ENCODE measurements around the gene NGB. TPM values are rescaled to one million over a fixed set of nuclear protein-coding genes. Genes with fewer than 3 reads are reported as not detected.

NGB gene
- total and polyA plus RNA-seq, 9 of the 15 experiments (the other 6 are each of a cell fraction or from before 2014, with no cell fraction given), result not detected

GRCh38 chr14:77320238-77320935 is 49.4 kb upstream of the NGB start, which contains the start of gene POMT2 (continued):
- TF ChIP-seq BCLAF1 (IDR thresholded peaks at IDR 0.05; ENCODE audit: borderline replicate concordance in 1 of 2, control insufficient read depth in 1 of 2, low read depth in 2 of 2, low read length in 1 of 2) (no peak), ID3 (CRISPR knock-in tag; IDR thresholded peaks at IDR 0.05) (no peak), ID3 (tag; IDR thresholded peaks at IDR 0.05) (no peak), SMAD4 (CRISPR knock-in tag; conservative IDR thresholded peaks at IDR 0.05) (peak; percentile 65), ARHGAP35 (IDR thresholded peaks at IDR 0.05; ENCODE audit: partially characterized antibody) (no peak), NCOA1 (IDR thresholded peaks at IDR 0.05; ENCODE audit: low read depth) (no peak), ZNF586 (CRISPR knock-in tag; conservative IDR thresholded peaks at IDR 0.05) (no peak), ZNF785 (CRISPR knock-in tag; IDR thresholded peaks at IDR 0.05) (no peak), CBX5 (IDR thresholded peaks at IDR 0.05; ENCODE audit: borderline replicate concordance, low read depth) (no peak), SIX5 (IDR thresholded peaks at IDR 0.05; ENCODE audit: borderline replicate concordance in 1 of 2, insufficient read depth in 1 of 2, low read depth in 1 of 2, low read length in 2 of 2) (no peak), LARP7 (IDR thresholded peaks at IDR 0.05) (no peak), ZFP36 (IDR thresholded peaks at IDR 0.05; ENCODE audit: low read depth, low read length, partially characterized antibody) (no peak), HNRNPLL (IDR thresholded peaks at IDR 0.05; ENCODE audit: low read depth, low read length, poor library complexity, severe bottlenecking) (no peak), STAT5B (CRISPR knock-in tag; IDR thresholded peaks at IDR 0.05) (no peak)
- TF ChIP-seq, protein P1, sequence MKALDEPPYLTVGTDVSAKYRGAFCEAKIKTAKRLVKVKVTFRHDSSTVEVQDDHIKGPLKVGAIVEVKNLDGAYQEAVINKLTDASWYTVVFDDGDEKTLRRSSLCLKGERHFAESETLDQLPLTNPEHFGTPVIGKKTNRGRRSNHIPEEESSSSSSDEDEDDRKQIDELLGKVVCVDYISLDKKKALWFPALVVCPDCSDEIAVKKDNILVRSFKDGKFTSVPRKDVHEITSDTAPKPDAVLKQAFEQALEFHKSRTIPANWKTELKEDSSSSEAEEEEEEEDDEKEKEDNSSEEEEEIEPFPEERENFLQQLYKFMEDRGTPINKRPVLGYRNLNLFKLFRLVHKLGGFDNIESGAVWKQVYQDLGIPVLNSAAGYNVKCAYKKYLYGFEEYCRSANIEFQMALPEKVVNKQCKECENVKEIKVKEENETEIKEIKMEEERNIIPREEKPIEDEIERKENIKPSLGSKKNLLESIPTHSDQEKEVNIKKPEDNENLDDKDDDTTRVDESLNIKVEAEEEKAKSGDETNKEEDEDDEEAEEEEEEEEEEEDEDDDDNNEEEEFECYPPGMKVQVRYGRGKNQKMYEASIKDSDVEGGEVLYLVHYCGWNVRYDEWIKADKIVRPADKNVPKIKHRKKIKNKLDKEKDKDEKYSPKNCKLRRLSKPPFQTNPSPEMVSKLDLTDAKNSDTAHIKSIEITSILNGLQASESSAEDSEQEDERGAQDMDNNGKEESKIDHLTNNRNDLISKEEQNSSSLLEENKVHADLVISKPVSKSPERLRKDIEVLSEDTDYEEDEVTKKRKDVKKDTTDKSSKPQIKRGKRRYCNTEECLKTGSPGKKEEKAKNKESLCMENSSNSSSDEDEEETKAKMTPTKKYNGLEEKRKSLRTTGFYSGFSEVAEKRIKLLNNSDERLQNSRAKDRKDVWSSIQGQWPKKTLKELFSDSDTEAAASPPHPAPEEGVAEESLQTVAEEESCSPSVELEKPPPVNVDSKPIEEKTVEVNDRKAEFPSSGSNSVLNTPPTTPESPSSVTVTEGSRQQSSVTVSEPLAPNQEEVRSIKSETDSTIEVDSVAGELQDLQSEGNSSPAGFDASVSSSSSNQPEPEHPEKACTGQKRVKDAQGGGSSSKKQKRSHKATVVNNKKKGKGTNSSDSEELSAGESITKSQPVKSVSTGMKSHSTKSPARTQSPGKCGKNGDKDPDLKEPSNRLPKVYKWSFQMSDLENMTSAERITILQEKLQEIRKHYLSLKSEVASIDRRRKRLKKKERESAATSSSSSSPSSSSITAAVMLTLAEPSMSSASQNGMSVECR (CRISPR knock-in tag; IDR thresholded peaks at IDR 0.05), result peak; percentile 94
- TF ChIP-seq, protein P2, sequence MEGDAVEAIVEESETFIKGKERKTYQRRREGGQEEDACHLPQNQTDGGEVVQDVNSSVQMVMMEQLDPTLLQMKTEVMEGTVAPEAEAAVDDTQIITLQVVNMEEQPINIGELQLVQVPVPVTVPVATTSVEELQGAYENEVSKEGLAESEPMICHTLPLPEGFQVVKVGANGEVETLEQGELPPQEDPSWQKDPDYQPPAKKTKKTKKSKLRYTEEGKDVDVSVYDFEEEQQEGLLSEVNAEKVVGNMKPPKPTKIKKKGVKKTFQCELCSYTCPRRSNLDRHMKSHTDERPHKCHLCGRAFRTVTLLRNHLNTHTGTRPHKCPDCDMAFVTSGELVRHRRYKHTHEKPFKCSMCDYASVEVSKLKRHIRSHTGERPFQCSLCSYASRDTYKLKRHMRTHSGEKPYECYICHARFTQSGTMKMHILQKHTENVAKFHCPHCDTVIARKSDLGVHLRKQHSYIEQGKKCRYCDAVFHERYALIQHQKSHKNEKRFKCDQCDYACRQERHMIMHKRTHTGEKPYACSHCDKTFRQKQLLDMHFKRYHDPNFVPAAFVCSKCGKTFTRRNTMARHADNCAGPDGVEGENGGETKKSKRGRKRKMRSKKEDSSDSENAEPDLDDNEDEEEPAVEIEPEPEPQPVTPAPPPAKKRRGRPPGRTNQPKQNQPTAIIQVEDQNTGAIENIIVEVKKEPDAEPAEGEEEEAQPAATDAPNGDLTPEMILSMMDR (IDR thresholded peaks at IDR 0.05 in 2 of 3, conservative IDR thresholded peaks at IDR 0.05 in 1 of 3; ENCODE audit: insufficient read depth in 2 of 3, low read depth in 1 of 3, low read length in 3 of 3), result peak; percentile 25 to 43 (median 31); a peak in 3 of 6 replicates
